Ovary (tissue), 9 donors: ENCODE results near the gene FIBCD1. TPM values are rescaled to one million over a fixed set of nuclear protein-coding genes. Genes with fewer than 3 reads are reported as not detected.

Experiments
- DNase-seq, 5 donors: peaks; one replicate each; pipeline ENCODE4 v3.0.0-alpha.2; 2019 to 2020
- H3K27ac ChIP-seq, 2 donors: fragments of 200-600 bp; one replicate each; pipeline versions ENCODE4 v1.5.1 to v1.8.0; 2019 to 2022
- H3K27me3 ChIP-seq: fragments of 200-600 bp; one replicate; pipeline ENCODE4 v1.8.0; 2022
- H3K36me3 ChIP-seq: fragments of 200-600 bp; sonication (generic); one replicate; pipeline ENCODE4 v1.5.1; 2019
- H3K4me1 ChIP-seq: one replicate; pipeline ENCODE4 v1.8.1; 2013; ENCODE audit warnings: mild to moderate bottlenecking, moderate library complexity; ENCODE audit not compliant: insufficient read depth
- H3K4me3 ChIP-seq: fragments of 200-600 bp; sonication (generic); one replicate; pipeline ENCODE4 v1.5.1; 2017
- H3K9me3 ChIP-seq, 2 donors: fragments of 200-600 bp in 1 of 2; sonication (generic) in 1 of 2; one replicate each; pipeline versions ENCODE4 v1.5.1 to v1.8.1; 2013 to 2019; ENCODE audit warnings: mild to moderate bottlenecking in 1 of 2, moderate library complexity in 1 of 2
- CTCF ChIP-seq, 3 donors: fragments of 450-650 bp in 2 of 3; fragments of 200-600 bp in 1 of 3; IDR thresholded peaks; one replicate each; pipeline versions ENCODE4 v1.5.1 to v1.8.0; 2016 to 2022; ENCODE audit warnings: antibody characterized with exemption in 3 of 3, mild to moderate bottlenecking in 1 of 3
- EP300 ChIP-seq: sonication (generic); formaldehyde crosslinking; IDR thresholded peaks from one replicate; pipeline ENCODE4 v1.6.1; 2017; ENCODE audit warnings: antibody characterized with exemption
- POLR2A ChIP-seq: fragments of 450-650 bp; IDR thresholded peaks from one replicate; pipeline ENCODE4 v1.6.1; 2017; ENCODE audit warnings: antibody characterized with exemption, mild to moderate bottlenecking, moderate library complexity
- WGBS, 3 donors: extraction: QIAGEN DNeasy Blood & Tissue Kit in 1 of 3; methylation state at CpG; one replicate each; pipeline versions ENCODE4 v1.1.5 to v1.1.7; 2013 to 2017; 5-methylcytosine and 5-hydroxymethylcytosine counted together
- intact Hi-C, 4 donors: fragments of 100-400 bp; cut with DNase I; formaldehyde crosslinking; loops; one replicate each; pipeline versions ENCODE4 v1.11.0 to v1.15.1; 2022 to 2023
- polyA plus RNA-seq, 2 donors: library from polyadenylated mRNA; stranded (reverse); fragments of 200-250 nt in 1 of 2; fragments of 350-450 nt in 1 of 2; fragmentation: Illumina TruSeq in 1 of 2; extraction: RNeasy Lipid Tissue Mini Kit (QIAGEN cat#74804) in 1 of 2; gene quantifications; one replicate each; pipeline ENCODE4 v1.2.3, GENCODE V29; 2013 to 2014
- total RNA-seq, 7 donors: library from RNA; depleted of rRNA in 2 of 7; stranded (reverse); fragments of >200 nt in 2 of 7; fragmentation: NEBNext Ultra II Directional in 3 of 7; extraction: Animal tissue kit (Norgen Biotek cat#: 25700) in 3 of 7; gene quantifications; one replicate each; pipeline versions ENCODE4 v1.1.0 to v1.2.4, GENCODE V29; 2016 to 2023
- donor health status: DM: no; HTN: no; CAD: no; lungs with moderate emphysema.
- donor health status: DM: no; HTN: no; CAD: no.
- donor health status: Bipolar disorder and iron deficiency.
- donor health status: DM: yes; HTN: yes; CAD: no.
- donor health status: DM: no; HTN: no; CAD: no.
- donor health status: DM: yes; HTN: yes; CAD: no.

The FIBCD1 gene
- total and polyA plus RNA-seq, 9 donors = 0.06 to 0.45 (median 0.12) TPM; not detected in 3

- Histone ChIP-seq H3K27me3 (no peaks in the 10 kb centered on the region), H3K4me3 (no peak overlapping the region), H3K27ac (no peak overlapping the region), H3K36me3 (no peaks in the 10 kb centered on the region), H3K4me1 (no peaks in the 10 kb centered on the region), H3K9me3 (no peaks in the 10 kb centered on the region)
- WGBS, 3 donors = 81 to 88% (median 86%) methylated on average over 7 of the region's 7 CpGs
- intact Hi-C loops = no loop called here
- TF ChIP-seq POLR2A = no peak
- no peak for TF ChIP-seq CTCF (IDR thresholded peaks at IDR 0.05)
- TF ChIP-seq EP300 = no peak
- DNase-seq = no peak
These were observed 26.6 kb upstream of the FIBCD1 start for GRCh38 chr9:130965680-130966079.

- TF ChIP-seq EP300 (no peak), CTCF (IDR thresholded peaks at IDR 0.05) (no peak), POLR2A (no peak)
- Histone ChIP-seq H3K4me1 (no peaks in the 10 kb centered on the region), H3K36me3 (no peaks in the 10 kb centered on the region), H3K9me3 (no peaks in the 10 kb centered on the region), H3K27ac (no peak overlapping the region), H3K27me3 (no peaks in the 10 kb centered on the region), H3K4me3 (no peak overlapping the region)
- intact Hi-C loops = no loop called here
- 96 to 97% (median 97%) methylated on average over 8 of the region's 8 CpGs for WGBS, 3 donors
- DNase-seq = no peak
These were observed 24.9 kb upstream of the FIBCD1 start for GRCh38 chr9:130963916-130964315.

- H3K4me3 ChIP-seq = no peak overlapping the region
- H3K27me3 ChIP-seq = no peaks in the 10 kb centered on the region
- H3K4me1 ChIP-seq = no peaks in the 10 kb centered on the region
- no peak for DNase-seq
- no peaks in the 10 kb centered on the region for H3K9me3 ChIP-seq
- intact Hi-C loops = no loop called here
- no peak overlapping the region for H3K27ac ChIP-seq
- TF ChIP-seq CTCF (IDR thresholded peaks at IDR 0.05) = no peak
- TF ChIP-seq EP300 = no peak
- TF ChIP-seq POLR2A = no peak
- H3K36me3 ChIP-seq = no peaks in the 10 kb centered on the region
- WGBS, 3 donors = 76 to 83% (median 76%) methylated on average over 15 of the region's 15 CpGs
These were observed 24.4 kb upstream of the FIBCD1 start for GRCh38 chr9:130963337-130963908.

GRCh38 chr9:130962418-130963316, 23.6 kb upstream of the FIBCD1 start:
- H3K4me1 ChIP-seq = no peaks in the 10 kb centered on the region
- WGBS, 3 donors = 33 to 42% (median 40%) methylated on average over 22 of the region's 22 CpGs
- intact Hi-C loops = no loop called here
- DNase-seq = no peak
- no peak for TF ChIP-seq CTCF (IDR thresholded peaks at IDR 0.05)
- no peak for TF ChIP-seq POLR2A
- no peak for TF ChIP-seq EP300
- H3K36me3 ChIP-seq = no peaks in the 10 kb centered on the region
- H3K9me3 ChIP-seq = no peaks in the 10 kb centered on the region
- no peak overlapping the region for H3K27ac ChIP-seq
- no peaks in the 10 kb centered on the region for H3K27me3 ChIP-seq
- H3K4me3 ChIP-seq = no peak overlapping the region
